AG09319 (cell line): ENCODE results near the gene COBL.

ENCODE experiments used
- DNase-seq: peaks from one replicate; pipeline ENCODE4 v3.0.0-alpha.2; 2010; ENCODE audit warnings: low read depth; ENCODE audit errors: extremely low read depth
- CTCF ChIP-seq: IDR thresholded peaks from 2 replicates; pipeline ENCODE4 v1.5.1; 2011; ENCODE audit warnings: low read depth, mild to moderate bottlenecking, inconsistent platforms, low read length, moderate library complexity

COBL gene

GRCh38 chr7:51187941-51188340 lies 128.7 kb downstream of the COBL start:
- no peak for DNase-seq
- TF ChIP-seq CTCF, result no peak

- DNase-seq, result no peak
- no peak for TF ChIP-seq CTCF
These were observed 130.1 kb downstream of the COBL start for GRCh38 chr7:51186531-51186930.

GRCh38 chr7:51182636-51183166 lies 133.9 kb downstream of the COBL start:
- TF ChIP-seq CTCF, result no peak
- no peak for DNase-seq

DNA sequence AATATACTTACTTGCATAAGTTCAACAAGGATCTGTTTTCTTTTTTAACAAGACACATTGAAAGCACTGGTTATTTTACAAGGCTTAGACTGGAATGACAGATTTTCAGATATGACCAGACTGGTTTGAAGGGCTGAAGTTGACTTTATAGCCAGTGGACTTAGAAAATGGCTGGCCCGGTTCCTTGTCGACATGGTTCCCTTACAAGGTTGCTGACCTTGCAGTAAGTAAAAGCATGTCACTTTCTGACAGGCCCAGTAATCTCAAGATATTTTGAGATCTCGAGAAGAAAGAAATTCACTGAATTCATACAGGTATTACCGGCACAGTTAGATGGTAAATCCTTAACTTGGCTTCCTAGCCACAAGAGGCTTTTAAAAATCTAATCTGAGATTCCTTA lies 136.5 kb downstream of the COBL start:
- DNase-seq, result no peak
- TF ChIP-seq CTCF, result no peak

GRCh38 chr7:51175992-51176388 lies 140.6 kb downstream of the COBL start:
- DNase-seq, result no peak
- no peak for TF ChIP-seq CTCF

DNA sequence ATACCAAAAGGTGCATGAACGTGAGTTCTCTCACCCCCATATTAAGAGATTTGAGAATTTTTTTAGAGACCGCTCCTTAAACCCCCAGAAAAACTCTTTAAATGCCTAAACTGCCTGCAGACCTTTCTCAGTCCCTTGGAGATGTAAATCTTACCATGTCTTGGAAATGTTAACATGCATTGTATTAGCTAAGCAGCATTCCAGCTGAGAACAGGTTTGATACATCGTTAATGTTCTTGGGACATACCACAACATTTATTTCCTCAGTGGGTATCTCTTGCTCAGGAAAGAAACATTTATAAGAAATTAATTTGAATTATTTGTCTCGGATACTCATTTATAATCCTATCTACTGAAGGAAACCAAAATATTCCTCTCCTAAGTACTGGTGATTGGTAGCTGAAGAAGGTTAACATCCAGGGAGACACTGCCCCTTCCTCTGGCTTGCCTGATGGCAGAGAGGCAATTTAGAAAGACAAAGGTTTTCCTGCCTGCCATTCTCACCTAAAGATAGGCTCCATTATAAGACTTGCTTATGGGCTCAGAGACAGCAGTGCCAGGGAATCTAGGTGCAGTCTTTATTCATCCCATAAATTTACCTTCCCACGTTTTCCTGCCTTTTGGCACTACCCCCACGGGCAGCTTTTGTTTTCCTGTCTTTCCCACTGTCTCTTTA lies 141.2 kb downstream of the COBL start:
- no peak for DNase-seq
- no peak for TF ChIP-seq CTCF

DNA sequence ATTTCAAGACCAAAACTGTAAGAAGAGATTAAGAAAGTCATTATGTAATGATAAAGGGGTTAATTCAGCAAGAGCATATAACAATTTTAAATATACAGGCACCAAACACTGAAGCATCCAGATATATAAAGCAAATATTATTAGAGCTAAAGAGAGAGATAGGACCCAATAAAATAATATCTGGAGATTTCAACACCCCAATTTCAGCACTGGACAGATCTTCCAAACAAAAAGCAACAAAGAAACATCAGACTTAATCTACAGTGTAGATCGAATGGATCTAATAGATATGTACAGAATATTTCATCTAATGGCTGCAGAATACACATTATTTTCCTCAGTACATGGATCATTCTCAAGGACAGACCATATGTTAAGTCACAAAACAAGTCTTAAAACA lies 151.3 kb downstream of the COBL start:
- DNase-seq, result no peak
- TF ChIP-seq CTCF, result no peak
